Left hindlimb (tissue), 1 donor: ENCODE results near the gene CTSH.
"Not testable (repeated sequence)": the region's sequence is repeated elsewhere in the genome, so short reads cannot be mapped to it uniquely, and the experiment has no call there.

Source experiments
- DNase-seq: peaks from one replicate; pipeline ENCODE4 v3.0.0-alpha.2; 2018

The CTSH gene

DNA sequence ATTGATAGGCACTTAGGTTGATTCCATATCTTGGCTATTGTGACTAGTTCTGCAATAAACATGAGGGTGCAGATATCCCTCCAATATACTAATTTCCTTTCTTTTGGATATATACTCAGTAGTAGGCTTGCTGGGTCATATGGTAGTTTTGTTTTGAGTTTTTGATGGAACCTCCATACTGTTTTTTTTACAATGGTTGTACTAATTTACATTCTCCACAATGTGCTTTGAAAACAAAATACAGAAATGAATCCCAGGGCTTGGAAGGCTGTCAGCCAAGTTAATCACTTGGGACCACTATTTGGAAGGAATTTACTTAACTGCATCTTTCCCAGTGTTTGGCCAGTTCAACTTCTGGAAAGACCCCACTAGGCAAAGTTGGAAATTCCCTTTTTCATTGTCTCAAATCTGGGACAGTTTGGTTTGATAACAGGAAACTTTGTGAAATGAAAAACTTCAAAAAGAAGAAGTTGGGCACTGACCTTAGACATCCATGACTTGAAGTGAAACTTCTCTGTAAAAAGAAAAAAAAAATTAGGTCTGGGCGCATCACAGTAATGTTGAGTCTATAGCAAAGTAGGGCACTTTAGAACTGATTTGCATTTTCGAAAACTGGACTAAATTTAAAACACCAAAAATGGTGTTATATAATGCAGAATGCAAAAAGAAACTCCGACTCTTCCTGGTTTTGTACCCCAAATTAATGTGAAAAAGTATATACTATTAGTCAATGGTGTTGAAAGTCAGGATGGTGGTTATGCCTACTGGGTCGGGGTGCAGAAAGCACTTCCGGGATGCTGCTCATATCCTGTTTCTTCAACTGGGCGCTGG, 6.0 kb downstream of the CTSH start:
- no peak for DNase-seq

DNA sequence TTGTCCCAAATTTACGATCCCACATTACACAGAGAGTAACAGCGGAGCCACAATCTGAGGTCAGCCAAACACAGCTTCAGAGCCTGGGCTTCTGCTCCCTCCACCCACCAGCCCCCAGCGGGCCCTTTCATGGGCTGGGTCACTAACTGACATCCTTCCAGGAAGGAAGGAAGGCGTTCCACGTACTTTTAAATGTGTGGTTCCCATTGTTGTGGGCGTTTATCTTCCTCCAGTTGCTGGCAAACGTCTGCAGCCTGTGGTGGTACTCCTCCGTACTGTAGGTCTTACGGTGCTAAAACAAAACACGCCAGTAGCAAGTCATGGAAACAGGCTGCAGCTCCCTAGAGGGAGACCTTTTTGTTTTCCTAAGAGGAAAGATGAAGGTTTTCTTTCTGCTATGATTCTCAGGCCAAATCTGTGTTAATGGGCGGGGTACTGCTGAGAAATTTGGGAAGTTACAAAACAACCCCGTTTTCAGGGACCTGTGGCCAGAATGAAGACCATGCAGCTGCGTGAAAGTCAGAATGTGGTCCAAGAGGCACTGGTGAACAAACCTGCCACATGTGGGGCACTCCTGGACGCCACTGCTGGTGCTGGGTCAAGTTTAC, 7.6 kb downstream of the CTSH start:
- no peak for DNase-seq

- DNase-seq: no peak
Observed at GRCh38 chr15:78934655-78935023, 10.2 kb downstream of the CTSH start.

GRCh38 chr15:78933823-78934654, 10.8 kb downstream of the CTSH start:
- DNase-seq: peak; percentile 86

DNA sequence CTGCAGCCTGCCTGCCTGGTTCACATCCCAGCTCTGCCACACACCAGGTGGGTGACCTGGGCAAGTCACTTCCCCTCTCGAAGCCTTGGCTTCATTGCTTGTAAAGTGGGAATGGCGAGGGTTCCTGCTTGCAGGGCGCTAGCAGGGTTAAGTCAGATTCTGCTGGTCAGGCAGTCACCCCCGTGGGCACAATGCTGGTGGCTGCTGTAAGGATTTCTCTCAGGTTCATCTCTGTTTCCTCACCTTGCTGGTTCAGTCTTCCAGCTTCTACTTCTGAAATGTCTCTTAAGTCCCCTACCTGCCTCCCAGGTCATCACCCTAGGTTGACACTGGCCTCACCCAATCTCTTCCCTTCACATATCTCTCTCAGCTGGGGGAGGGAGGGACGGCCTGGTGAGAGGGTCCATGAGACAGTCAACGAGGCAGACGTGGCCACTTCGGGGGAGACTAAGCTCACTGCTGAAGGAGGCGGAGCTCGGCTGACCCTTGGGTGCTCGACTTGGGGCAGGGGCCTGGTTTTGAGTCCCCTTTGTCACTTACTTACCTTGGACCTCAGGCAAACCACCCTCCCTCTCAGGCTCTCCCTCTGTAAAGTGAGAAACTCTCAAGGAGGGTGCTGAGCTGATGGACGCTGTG, 11.5 kb downstream of the CTSH start:
- DNase-seq: no peak

GRCh38 chr15:78932258-78932808, 12.5 kb downstream of the CTSH start:
- no peak for DNase-seq

GRCh38 chr15:78931439-78932257, 13.2 kb downstream of the CTSH start:
- no peak for DNase-seq

DNA sequence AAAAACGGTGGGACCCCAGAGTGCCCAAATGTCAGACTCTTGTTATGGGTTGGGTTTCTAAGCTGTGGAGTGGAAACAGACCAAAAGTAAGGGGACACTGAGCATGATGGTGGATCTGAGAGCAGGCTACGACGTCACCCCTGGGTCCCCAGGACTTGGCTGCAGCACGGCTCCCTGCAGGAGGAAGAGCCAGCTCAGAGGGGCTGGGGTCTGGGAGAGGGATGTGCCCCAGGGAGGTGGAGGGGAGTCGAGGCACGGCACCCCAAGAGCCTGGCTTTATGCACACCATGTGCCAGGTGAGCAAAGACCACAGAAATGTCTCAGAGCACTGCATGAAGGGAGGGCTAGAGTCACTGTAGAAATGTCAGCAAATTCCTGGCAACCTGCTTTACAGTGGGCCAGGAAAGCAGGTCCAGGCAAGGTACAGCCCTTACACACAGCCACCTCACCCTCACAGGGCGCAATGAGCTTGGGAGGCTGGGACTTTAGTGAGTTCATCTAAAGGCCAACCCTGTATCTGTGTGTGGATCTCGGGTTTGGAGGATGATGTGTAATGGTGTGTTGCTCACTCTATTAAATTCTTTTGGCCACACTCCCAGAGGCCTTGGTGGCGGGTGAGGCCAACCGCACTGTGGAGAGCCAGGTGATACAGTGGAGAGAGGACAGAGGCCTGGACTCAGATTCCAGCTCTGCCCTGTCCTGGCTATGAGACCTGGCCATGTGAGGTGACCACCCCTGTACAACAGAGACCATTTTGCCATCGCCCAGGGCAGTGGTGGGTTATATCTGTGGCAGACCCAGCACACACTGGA, 14.1 kb downstream of the CTSH start:
- DNase-seq: peak; percentile 69

GRCh38 chr15:78929536-78930264, 15.1 kb downstream of the CTSH start:
- no peak for DNase-seq

DNA sequence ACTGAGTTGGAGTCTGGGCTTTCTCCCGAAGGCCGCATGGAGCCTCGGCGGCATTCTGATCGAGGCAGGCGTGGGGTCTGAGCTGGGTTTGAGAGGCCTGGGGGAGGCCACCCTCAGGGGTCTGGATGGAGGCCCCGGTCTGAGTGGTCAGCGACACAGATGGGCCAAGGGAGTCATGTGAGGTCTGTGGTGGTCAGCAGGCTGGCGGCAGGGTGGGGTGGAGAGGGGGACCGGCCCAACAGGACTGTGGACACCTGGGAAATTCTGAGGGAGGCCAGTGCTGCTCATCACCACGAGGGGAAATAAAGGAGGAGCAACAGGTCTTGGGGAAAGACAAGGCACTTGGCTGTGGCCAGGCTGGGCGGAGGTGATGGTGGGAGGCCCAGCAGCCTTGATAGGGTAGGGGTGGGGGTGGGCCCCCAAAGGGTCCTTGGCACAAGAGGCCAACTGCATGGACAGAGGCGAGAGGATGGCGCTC, 16.2 kb downstream of the CTSH start:
- DNase-seq: no peak

DNA sequence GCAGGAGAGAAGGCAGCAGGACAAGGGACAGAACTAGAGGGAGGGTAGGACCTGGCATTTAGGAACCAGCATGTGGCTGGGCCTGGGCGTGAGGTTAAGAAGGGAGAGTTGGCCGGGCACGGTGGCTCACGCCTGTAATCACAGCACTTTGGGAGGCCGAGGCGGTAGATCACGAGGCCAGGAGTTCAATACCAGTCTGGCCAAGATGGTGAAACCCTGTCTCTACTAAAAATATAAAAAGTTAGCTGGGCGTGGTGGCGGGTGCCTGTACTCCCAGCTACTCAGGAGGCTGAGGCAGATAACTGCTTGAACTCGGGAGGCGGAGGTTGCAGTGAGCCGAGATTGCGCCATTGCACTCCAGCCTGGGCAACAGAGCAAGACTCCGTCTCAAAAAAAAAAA, 16.7 kb downstream of the CTSH start:
- DNase-seq: not testable (repeated sequence)

GRCh38 chr15:78927077-78927790, 17.6 kb downstream of the CTSH start:
- no peak for DNase-seq

GRCh38 chr15:78925956-78926743, 18.7 kb downstream of the CTSH start:
- DNase-seq: no peak

DNA sequence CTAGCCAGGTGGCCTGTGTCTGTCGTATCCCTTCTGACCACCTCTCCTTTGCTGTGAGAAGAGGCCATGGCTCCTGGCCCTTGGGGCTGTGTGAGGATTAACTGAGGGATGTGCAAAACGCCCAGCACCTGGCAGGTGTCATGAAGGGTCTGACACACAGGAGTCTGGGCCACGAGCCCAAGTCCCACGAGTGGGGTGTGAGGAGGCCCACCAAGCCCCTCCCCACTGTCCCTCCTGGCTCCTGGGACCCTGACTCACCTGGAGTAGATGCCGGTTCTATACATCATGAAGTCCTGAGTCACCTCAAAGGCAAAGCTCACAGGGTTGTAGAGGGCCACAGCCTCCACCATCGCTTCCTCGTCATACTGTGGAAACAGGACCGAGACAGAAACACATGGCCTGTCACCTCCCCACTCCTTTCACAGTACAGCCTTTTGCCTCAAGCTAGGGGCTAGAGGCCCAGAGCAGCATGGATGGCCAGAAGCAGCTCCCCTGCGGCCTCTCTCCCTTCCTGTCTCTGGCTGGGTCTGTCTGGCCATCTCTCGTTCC, 19.7 kb downstream of the CTSH start:
- no peak for DNase-seq

GRCh38 chr15:78923480-78924360, 21.1 kb downstream of the CTSH start:
- DNase-seq: no peak

DNA sequence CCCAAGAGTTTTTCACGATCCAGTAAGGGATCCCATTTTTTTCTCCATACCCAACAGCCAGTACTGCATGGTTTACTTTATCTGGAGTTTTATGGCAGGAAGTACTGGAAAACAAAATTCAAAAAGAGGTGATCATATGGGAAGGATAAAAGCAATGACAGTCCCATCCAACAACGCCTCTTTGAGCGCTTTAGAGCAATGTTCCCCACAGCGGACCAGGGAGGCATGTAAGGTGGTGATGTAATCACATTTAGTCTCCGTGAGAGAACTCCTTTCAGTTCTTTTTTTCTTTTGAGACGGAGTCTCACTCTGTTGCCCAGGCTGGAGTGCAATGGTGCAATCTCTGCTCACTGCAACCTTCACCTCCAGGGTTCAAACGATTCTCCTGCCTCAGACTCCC, 21.8 kb downstream of the CTSH start:
- no peak for DNase-seq

DNA sequence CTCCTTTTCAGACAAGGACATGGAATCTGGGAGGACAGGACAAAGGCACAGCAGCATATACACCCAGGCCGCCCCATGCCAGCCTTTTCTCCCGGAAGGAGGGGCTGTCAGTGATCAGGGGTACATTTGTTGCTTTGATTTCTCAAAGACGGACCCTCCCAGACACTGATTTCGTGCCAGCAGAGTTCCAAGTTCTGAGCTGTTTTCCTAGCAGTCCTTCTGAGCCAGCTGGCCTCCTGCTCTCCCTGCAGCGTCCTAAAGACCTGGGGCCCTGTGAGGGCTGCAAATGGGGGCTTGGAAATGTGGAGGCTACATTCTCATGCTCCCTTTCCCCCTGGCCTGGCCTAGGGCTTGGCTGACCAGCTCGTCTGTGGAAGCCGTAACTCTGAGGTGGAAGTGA, 22.3 kb downstream of the CTSH start:
- peak; percentile 75 for DNase-seq
